Adrenal gland (tissue), 12 donors: ENCODE data around the gene LRRIQ1. TPM values are rescaled to one million over a fixed set of nuclear protein-coding genes. Genes with fewer than 3 reads are reported as not detected.

Source experiments
- DNase-seq, 7 donors: peaks; one replicate each; pipeline ENCODE4 v3.0.0-alpha.2; 2019 to 2020
- H3K27ac ChIP-seq, 5 donors: fragments of 200-600 bp; sonication (generic) in 4 of 5; 1 replicate in 3 of 5; 2 replicates in 2 of 5; pipeline versions ENCODE4 v1.5.1 to v1.8.0; 2016 to 2020; ENCODE audit warnings: mild to moderate bottlenecking in 1 of 5
- H3K27me3 ChIP-seq: fragments of 200-600 bp; 2 replicates; pipeline ENCODE4 v1.8.0; 2021
- H3K36me3 ChIP-seq, 2 donors: fragments of 200-600 bp; replicated peaks in 1 of 2; 1 replicate in 1 of 2; 2 replicates in 1 of 2; pipeline versions ENCODE4 v1.5.1 to v1.8.0; 2018 to 2022
- H3K4me1 ChIP-seq, 2 donors: fragments of 200-600 bp; replicated peaks in 1 of 2; 1 replicate in 1 of 2; 2 replicates in 1 of 2; pipeline versions ENCODE4 v1.5.1 to v1.8.0; 2018 to 2021
- H3K4me3 ChIP-seq, 4 donors: fragments of 200-600 bp; sonication (generic) in 3 of 4; one replicate each; pipeline ENCODE4 v1.5.1; 2016 to 2018
- H3K9me3 ChIP-seq, 3 donors: fragments of 200-600 bp; sonication (generic) in 1 of 3; replicated peaks in 1 of 3; 1 replicate in 2 of 3; 2 replicates in 1 of 3; pipeline versions ENCODE4 v1.5.1 to v1.8.0; 2016 to 2021
- CTCF ChIP-seq, 6 experiments: fragments of 450-650 bp in 4 of 6; fragments of 200-600 bp in 2 of 6; sonication (generic) in 1 of 6; IDR thresholded peaks; 1 replicate in 5 of 6; 2 replicates in 1 of 6; pipeline versions ENCODE4 v1.5.1 to v1.8.0; 2016 to 2021; ENCODE audit warnings: antibody characterized with exemption in 6 of 6, mild to moderate bottlenecking in 2 of 6, moderate library complexity in 1 of 6
- POLR2A ChIP-seq, 2 donors: fragments of 450-650 bp; IDR thresholded peaks; one replicate each; pipeline ENCODE4 v1.6.1; 2017; ENCODE audit warnings: antibody characterized with exemption in 2 of 2, mild to moderate bottlenecking in 2 of 2, moderate library complexity in 1 of 2
- WGBS, 4 donors: extraction: QIAGEN DNeasy Blood & Tissue Kit in 2 of 4; methylation state at CpG; one replicate each; pipeline versions ENCODE4 v1.1.5 to v1.1.7; 2013 to 2017; 5-methylcytosine and 5-hydroxymethylcytosine counted together
- intact Hi-C, 2 donors: fragments of 100-400 bp; cut with DNase I; formaldehyde crosslinking; loops; one replicate each; pipeline versions ENCODE4 v1.14.1 to v1.15.0; 2022 to 2023
- polyA plus RNA-seq, 3 donors: library from polyadenylated mRNA; stranded (reverse); fragments of 200-250 nt in 2 of 3; fragments of 350-450 nt in 1 of 3; fragmentation: Illumina TruSeq in 1 of 3; extraction: RNeasy Lipid Tissue Mini Kit (QIAGEN cat#74804) in 1 of 3; gene quantifications; one replicate each; pipeline ENCODE4 v1.2.3, GENCODE V29; 2013 to 2014
- total RNA-seq, 9 donors: library from RNA; depleted of rRNA in 4 of 9; stranded (reverse); fragments of >200 nt in 4 of 9; fragments of 120-200 nt in 1 of 9; fragmentation: NEBNext Ultra II Directional in 1 of 9; extraction: Animal tissue kit (Norgen Biotek cat#: 25700) in 1 of 9; gene quantifications; one replicate each; pipeline versions ENCODE4 v1.1.0 to v1.2.4, GENCODE V29; 2013 to 2023
- donor health status: healthy with polysubstance abuse.
- donor health status: Bipolar disorder and iron deficiency.
- donor health status: DM: yes; HTN: yes; CAD: no.
- donor health status: DM: no; HTN: no; CAD: no.
- donor health status: DM: no; HTN: no; CAD: no.
- donor health status: DM: yes; HTN: yes; CAD: no.

Gene LRRIQ1
- total and polyA plus RNA-seq, 12 donors: 0.09 to 0.56 (median 0.34) TPM; not detected in 3

GRCh38 chr12:85280165-85280983, 244.2 kb downstream of the LRRIQ1 start, which contains the start of gene ALX1:
Gene ALX1, plus strand, starts transcription at chr12:85280220. Its CDS starts 42 bp downstream, at chr12:85280262.
- Histone ChIP-seq H3K4me1 (peaks cover 0 to 12% of the 10 kb centered on the region in 2 donors), H3K27ac (no peak within 1 kb of the TSS), H3K4me3 (peak within 1 kb of the TSS in 1 of 4 donors; percentile 42), H3K27me3 (peaks cover 85% of the 10 kb centered on the region), H3K36me3 (no peaks in the 10 kb centered on the region), H3K9me3 (no peaks in the 10 kb centered on the region)
- 5 to 8% (median 5%) methylated on average over 49 of the region's 49 CpGs for WGBS, 4 donors
- intact Hi-C loops: no loop called here
- DNase-seq: no peak
- TF ChIP-seq CTCF (IDR thresholded peaks at IDR 0.05): no peak

DNA sequence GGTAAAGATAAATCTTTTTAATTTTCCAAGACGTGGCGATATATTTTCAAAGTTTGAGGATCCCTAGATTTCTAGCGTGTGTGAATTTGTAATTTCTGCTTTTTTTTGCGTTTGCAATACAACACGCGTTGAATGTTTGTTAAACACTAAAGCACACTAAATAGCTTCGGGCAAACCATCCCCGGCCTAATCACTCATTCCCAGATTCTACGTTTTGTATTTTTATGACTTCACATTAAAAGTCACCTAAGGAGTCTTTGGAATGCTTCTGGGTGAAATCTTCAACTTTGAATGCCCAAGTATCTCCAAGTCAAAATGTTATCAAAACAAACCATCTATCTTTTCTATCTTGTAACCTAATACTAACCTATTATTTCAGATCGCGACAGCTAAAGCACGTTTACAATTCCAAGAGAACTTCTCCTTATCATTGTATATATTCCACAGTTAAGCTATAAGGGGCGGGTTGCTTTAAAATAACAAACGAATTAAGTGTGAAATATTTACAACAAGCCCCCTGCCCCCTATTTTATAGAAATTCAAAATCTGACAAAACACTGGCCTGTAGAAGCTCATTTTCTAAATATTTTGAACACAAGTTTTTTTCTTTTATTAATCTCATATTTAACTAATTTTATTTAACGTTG, 245.0 kb downstream of the LRRIQ1 start:
- H3K36me3 ChIP-seq: no peaks in the 10 kb centered on the region
- no peak for DNase-seq
- H3K4me1 ChIP-seq: peaks cover 0 to 12% of the 10 kb centered on the region in 2 donors
- intact Hi-C loops: no loop called here
- peak overlapping the region in 1 of 4 donors; percentile 42 for H3K4me3 ChIP-seq
- peaks cover 79% of the 10 kb centered on the region for H3K27me3 ChIP-seq
- WGBS, 4 donors: 9 to 12% (median 9%) methylated on average over 15 of the region's 15 CpGs
- no peak overlapping the region for H3K27ac ChIP-seq
- no peak for TF ChIP-seq POLR2A (IDR thresholded peaks at IDR 0.05)
- TF ChIP-seq CTCF (IDR thresholded peaks at IDR 0.05): no peak
- no peaks in the 10 kb centered on the region for H3K9me3 ChIP-seq

- Histone ChIP-seq H3K27me3 (peaks cover 73% of the 10 kb centered on the region), H3K9me3 (no peaks in the 10 kb centered on the region), H3K36me3 (no peaks in the 10 kb centered on the region), H3K4me1 (peaks cover 0 to 12% of the 10 kb centered on the region in 2 donors), H3K27ac (no peak overlapping the region), H3K4me3 (no peak overlapping the region)
- DNase-seq: no peak
- intact Hi-C loops: no loop called here
- TF ChIP-seq POLR2A (IDR thresholded peaks at IDR 0.05) (no peak), CTCF (IDR thresholded peaks at IDR 0.05) (no peak)
- WGBS, 4 donors: 12 to 15% (median 13%) methylated on average over 11 of the region's 11 CpGs
Observed at GRCh38 chr12:85281636-85282312, 245.6 kb downstream of the LRRIQ1 start.

GRCh38 chr12:85283560-85283959, 247.4 kb downstream of the LRRIQ1 start:
- H3K27ac ChIP-seq: no peak overlapping the region
- WGBS, 4 donors: 44 to 62% (median 51%) methylated on average over 6 of the region's 6 CpGs
- H3K4me1 ChIP-seq: peaks cover 0 to 12% of the 10 kb centered on the region in 2 donors
- H3K4me3 ChIP-seq: no peak overlapping the region
- no peaks in the 10 kb centered on the region for H3K9me3 ChIP-seq
- no peak for DNase-seq
- peaks cover 61% of the 10 kb centered on the region for H3K27me3 ChIP-seq
- TF ChIP-seq CTCF (IDR thresholded peaks at IDR 0.05) (no peak), POLR2A (IDR thresholded peaks at IDR 0.05) (no peak)
- H3K36me3 ChIP-seq: no peaks in the 10 kb centered on the region
- intact Hi-C loops: no loop called here
